Hematopoietic multipotent progenitor cell treated with erythropoietin and hydrocortisone succinate and interleukin-3 and kit ligand, for 15 days (in vitro differentiated cells): ENCODE data around the gene ZBTB5.
"Not testable (repeated sequence)": the region's sequence is repeated elsewhere in the genome, so short reads cannot be mapped to it uniquely, and the experiment has no call there.

Experiments used
- DNase-seq: peaks from one replicate; pipeline ENCODE4 v3.0.0-alpha.2; 2015; ENCODE audit warnings: low spot score

The ZBTB5 gene

GRCh38 chr9:37486256-37486615 is 21.0 kb upstream of the ZBTB5 start:
- DNase-seq, result no peak

GRCh38 chr9:37485389-37486255 is 20.4 kb upstream of the ZBTB5 start, which contains the start of gene POLR1E:
Gene POLR1E, plus strand, starts transcription at chr9:37485948. Its CDS starts 100 bp downstream, at chr9:37486048.
- peak; percentile 95 for DNase-seq

GRCh38 chr9:37480759-37481158 is 15.5 kb upstream of the ZBTB5 start:
- DNase-seq, result no peak

DNA sequence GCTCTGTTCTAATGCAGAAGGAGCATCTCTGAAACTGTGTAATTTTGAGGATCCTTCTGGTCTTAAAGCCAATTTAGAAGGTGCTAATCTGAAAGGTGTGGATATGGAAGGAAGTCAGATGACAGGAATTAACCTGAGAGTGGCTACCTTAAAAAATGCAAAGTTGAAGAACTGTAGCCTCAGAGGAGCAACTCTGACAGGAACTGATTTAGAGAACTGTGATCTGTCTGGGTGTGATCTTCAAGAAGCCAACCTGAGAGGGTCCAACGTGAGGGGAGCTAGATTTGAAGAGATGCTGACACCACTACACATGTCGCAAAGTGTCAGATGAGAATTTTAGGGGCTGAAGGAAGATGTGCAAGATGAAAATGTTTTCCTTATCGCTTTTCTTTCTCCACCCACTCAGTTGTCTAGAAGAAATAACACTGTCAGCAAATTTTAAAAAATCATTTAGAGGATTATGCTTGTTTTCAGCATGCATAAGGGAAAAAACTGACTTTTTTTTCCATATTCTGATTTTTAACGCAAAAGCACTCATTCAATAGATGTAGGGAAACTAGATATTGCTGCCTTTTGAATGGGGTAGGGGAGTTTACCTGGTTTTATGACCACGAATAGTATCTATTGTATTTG is 12.9 kb upstream of the ZBTB5 start:
- DNase-seq, result not testable (repeated sequence)

DNA sequence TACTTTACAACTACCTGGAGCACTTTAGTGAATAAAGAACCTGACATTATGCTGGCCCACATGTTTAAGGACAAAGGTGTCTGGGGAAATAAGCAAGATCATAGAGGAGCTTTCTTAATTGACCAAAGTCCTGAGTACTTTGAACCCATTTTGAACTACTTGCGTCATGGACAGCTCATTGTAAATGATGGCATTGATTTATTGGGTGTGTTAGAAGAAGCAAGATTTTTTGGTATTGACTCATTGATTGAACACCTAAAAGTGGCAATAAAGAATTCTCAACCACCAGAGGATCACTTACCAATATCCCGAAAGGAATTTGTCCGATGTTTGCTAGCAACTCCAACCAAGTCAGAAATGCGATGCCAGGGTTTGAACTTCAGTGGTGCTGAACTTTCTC is 12.2 kb upstream of the ZBTB5 start:
- not testable (repeated sequence) for DNase-seq

DNA sequence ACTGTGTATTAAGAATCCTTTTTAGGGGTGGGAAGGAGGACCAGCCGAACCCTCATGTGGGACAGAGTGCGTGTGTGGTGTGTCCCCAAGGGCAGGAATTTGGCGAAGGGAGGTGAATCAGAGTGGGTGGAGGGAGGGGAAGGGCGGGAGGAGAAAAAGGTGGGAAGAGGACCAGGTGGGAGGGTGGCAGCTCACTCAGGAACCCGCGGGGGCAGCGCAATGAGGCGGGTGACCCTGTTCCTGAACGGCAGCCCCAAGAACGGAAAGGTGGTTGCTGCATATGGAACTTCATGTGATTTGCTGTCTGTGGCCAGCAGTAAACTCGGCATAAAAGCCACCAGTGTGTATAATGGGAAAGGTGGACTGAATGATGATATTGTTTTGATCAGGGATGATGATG is 11.7 kb upstream of the ZBTB5 start:
- no peak for DNase-seq

DNA sequence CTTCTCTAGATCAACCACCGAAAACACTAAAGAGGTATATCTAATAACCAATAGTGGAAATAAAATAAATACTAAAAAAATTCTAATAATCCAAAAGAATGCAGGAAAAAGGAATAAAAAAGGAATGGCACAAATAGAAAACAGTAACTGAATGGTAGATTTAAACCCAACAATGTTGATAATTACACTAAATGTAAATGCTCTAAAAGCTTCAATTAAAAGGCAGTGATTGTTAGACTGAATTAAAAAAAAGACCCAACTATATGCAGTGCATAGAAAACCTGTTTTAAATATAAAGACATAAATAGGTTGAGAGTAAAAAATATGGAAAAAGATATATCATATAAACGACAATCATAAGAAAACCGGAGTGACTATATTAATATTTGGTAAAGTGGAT is 9.2 kb upstream of the ZBTB5 start:
- DNase-seq, result no peak

DNA sequence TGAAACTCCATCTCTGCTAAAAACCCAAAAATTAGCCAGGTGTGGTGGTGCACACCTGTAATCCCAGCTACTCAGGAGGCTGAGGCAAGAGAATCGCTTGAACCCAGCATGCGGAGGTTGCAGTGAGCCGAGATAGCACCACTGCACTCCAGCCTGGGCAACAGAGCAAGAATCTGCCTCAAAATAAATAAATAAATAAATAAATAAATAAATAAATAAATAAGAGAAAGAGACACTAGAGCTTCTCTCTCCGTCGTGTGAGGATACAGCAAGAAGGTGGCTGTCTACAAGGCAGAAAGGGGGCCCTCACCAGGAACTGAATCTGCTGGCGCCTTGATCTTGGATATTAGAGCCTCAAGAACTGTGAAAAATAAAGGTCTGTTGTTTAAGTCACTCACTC is 8.7 kb upstream of the ZBTB5 start:
- not testable (repeated sequence) for DNase-seq

GRCh38 chr9:37471942-37472684 is 6.9 kb upstream of the ZBTB5 start:
- DNase-seq, result no peak

DNA sequence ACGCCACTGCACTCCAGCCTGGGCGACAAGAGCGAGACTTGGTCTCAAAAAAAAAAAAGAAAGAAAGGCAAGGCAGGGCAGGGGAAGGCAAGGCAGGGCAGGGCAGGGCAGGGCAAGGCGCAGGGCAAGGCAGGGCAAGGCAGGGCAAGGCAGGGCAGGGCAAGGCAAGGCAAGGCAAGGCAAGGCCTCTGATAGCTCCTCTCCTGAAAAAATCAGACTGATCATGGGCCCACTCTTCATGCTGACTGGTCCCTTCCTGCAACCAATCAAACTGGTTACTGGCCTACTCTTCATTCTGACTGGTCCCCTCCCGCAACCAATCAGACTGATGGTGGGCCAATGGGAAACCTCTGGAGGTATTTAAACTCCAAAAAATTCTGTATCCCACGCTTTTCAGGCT is 3.4 kb upstream of the ZBTB5 start:
- no peak for DNase-seq

- DNase-seq, result not testable (repeated sequence)
Observed at GRCh38 chr9:37467530-37467929, 2.3 kb upstream of the ZBTB5 start.

DNA sequence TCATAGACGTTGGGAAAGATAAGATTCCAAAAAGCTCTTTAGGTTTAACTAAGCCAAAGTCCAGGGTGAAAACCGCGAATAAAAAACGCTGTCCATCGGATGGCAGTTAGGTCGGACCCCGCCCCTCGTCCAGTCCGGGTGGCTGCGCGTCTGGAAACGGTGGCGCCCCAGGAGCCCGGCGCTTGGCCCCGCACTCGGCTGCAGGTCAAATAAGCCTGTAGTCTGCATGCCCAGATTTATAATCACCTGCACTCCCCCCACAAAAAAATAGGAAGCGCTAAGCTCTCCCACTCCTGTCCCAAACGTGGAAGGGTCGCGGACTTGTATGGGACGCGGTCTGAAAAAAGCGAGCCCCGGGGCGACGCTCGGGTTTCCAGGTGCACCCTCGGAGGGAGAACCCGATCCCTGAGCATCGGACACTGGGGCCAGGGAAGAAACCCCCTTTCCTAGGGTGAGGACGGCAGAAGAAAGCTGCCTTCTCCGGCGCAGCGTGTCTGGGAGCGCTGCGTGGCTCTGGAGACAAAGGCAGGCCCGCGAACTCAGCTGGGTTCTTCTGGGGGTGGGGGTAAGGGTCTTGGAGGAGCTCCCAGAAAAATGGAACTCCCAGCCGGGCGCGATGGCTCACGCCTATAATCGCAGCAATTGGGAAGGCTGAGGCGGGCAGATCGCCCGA is 923 bp upstream of the ZBTB5 start:
- peak; percentile 23 for DNase-seq

DNA sequence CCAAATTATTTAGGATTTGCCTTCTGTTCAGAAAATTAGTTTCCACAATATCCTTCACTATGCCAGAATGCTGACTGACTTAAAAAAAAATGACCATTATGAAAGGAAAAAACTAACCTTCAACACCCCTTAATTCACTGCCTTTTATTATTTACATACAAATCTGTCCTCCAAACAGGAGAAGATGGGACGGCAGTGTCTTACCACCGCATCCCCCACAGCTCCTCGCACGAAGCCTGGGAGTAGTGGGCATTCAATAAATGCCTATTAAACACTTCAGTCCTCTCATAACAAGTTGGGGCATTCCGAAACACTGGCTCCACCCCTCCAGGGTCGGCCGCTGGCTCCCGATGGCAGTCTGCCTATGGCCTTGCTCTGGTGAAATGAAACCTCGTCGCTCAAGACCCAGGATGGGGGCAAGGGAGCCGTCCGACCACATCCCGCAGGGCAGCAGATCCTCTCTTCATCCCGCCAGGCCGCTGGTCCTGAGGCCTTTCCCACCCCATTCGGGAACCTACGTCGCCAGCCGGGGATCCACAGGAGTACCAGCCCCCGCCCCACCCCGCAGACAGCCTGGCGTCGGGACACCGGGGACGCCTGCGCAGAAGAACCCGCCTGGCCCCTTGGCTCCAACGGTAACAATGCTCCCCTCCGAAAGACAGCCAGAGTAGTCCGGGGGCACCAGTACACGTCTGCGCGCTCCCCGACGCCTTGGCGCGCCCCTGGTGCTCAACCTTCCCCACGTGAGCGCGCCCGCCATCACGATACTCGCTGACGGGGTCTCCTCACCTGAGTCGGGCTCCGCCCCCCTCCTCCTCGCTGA is 613 bp downstream of the ZBTB5 start:
- DNase-seq, result peak; percentile 35

GRCh38 chr9:37464006-37464405 is 1.2 kb downstream of the ZBTB5 start:
- no peak for DNase-seq

DNA sequence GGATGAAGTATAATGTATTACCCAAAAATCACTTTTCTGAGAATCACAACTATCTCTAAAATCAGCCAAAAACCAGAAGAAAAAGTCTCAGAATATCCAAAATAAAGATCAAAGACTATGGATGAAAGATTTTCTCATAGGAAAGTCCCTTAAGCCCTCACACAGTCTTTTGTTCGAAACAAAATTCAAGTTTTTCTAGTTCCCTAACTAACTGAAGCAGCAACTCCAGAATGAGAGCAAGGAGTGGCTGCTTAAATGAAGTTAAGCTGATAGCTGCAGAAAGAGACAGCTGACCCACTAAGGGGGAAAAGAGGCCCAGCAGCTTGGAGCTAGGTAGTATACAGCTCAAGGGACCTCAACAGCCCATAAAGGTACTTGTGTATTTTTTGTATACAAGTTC is 8.4 kb downstream of the ZBTB5 start:
- no peak for DNase-seq

DNA sequence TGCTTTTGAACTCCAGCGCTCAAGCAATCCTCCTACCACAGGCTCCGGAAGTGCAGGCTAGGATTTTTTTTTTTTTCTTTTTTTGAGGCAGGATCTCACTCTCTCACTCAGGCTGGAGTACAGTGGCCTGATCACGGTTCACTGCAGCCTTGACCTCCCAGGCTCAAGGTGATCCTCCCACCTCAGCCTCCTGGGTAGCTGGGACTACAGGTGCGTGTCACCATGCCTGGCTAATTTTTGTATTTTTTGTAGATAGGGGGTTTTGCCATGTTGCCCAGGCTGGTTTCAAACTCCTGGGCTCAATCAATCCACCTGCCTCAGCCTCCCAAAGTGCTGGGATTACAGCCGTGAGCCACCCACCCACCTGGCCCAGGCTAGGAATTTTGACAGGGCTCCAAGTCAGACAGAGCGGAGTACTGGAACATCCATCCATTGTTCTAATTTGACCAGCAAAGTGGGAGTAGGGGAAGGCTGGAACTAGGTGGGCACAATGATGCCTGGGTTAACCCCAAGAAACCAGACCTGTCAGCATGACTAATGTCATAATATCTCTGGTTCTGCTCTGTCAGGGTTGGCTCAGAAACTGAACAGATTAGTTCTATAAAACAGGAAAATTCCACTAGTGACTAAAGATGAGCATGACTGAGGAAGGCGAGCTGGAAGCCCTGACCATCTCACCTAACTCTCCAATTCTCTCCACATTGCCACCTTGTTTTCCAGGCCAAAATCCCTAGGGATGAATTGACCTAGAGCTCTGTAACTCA is 9.2 kb downstream of the ZBTB5 start:
- no peak for DNase-seq

GRCh38 chr9:37454238-37454637 is 11.0 kb downstream of the ZBTB5 start:
- no peak for DNase-seq

DNA sequence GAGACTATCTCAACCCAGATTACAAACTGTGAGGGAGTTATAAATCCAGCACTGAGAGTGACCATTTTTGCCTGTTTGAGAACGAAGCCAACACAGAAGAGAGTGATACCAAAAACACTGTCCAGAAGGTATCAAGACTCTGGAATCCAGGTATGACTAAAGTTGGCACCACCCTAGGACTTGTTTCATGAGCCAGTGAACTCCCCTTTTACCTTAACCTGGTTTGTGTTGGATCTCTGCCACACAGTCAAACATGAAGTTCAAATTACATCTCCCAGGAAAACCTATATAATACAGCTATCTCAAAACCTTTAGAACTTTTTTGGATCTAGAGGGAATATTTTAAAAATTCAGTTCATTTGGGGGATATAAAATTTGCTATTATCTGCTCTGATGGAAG is 11.4 kb downstream of the ZBTB5 start:
- no peak for DNase-seq

DNA sequence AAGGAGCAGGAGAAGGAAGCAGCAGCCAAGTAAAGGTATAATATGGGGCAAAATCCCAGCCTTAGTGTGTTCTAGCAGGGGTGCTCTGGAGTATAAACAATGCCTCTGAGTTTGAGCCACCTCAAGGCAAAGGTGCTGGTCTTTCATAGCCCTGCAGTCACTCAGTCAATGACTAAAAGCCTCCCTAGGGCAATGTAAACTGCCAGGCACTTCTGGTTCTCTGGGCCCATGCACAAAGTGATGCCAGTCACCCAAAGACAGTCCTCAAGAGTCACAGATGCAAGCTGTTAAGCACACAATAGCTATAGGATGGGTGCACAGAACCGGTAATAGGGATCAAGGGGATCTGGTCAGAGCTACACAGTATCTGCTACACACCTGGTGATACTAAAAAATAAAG is 12.6 kb downstream of the ZBTB5 start:
- no peak for DNase-seq

DNA sequence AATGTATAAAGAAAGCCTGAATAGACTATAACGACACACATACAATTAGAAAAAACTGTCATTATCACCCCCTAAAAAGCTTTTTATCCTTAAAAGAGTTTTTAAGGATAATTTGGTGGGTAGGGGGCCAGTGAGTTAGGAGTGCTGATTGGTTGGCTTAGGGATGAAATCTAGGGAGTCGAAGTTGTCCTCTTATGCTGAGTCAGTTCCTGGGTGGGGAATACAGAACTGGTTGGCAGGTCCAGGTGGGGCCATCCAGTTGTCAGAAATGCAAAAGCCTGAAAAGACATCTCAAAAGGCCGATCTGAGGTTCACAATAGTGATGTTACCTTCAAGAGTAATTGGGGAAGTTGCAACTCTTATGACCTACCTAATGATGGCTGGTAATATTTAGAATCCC is 13.6 kb downstream of the ZBTB5 start:
- DNase-seq, result no peak
